Activated naive CD8-positive, alpha-beta T cell treated with anti-CD3 and anti-CD28 coated beads for 36 hours (primary cell): ENCODE data around the gene TULP4. TPM values are rescaled to one million over a fixed set of nuclear protein-coding genes. Genes with fewer than 3 reads are reported as not detected.

Source experiments
- DNase-seq: peaks from one replicate; pipeline ENCODE4 v3.0.0; 2021
- H3K27ac Mint-ChIP-seq: one replicate; pipeline ENCODE4 v1.8.0; 2022; ENCODE audit warnings: mild to moderate bottlenecking, moderate library complexity, mixed read lengths
- H3K27me3 Mint-ChIP-seq: one replicate; pipeline ENCODE4 v1.8.0; 2022; ENCODE audit warnings: mild to moderate bottlenecking, mixed read lengths
- H3K36me3 Mint-ChIP-seq: one replicate; pipeline ENCODE4 v1.8.0; 2021; ENCODE audit warnings: mild to moderate bottlenecking, mixed read lengths
- H3K4me1 Mint-ChIP-seq: one replicate; pipeline ENCODE4 v1.8.0; 2021; ENCODE audit warnings: mixed read lengths
- H3K4me3 Mint-ChIP-seq: one replicate; pipeline ENCODE4 v1.8.0; 2022; ENCODE audit warnings: mild to moderate bottlenecking, moderate library complexity, mixed read lengths
- H3K9me3 Mint-ChIP-seq: one replicate; pipeline ENCODE4 v1.8.0; 2022; ENCODE audit warnings: mixed read lengths
- total RNA-seq, 2 experiments: library from RNA; stranded (reverse); gene quantifications; one replicate each; pipeline ENCODE4 v1.2.3, GENCODE V29; 2021

The TULP4 gene
- total RNA-seq, 2 experiments from 2014 or later, result 17.0 TPM

DNA sequence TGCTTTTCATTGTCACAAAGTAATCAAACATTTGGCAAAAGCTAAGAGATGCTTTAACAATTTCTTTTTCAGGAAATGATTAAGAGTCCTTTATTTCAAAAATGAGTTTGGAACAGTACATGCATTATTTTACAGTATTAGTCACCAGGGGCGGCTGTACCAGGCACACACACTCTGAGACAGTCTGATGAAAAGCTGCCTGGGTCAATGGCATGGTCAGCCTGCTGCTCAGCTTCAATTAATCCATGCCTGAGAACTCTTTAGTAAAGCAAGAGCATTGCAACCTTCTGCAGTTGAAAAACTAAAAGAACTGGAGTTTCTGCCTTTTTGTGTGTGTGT, 105.5 kb downstream of the TULP4 start:
- Mint-ChIP-seq H3K27me3 (no peaks in the 10 kb centered on the region), H3K4me3 (no peak overlapping the region), H3K36me3 (peaks cover 28% of the 10 kb centered on the region), H3K27ac (no peak overlapping the region), H3K9me3 (peaks cover 4% of the 10 kb centered on the region), H3K4me1 (no peaks in the 10 kb centered on the region)
- no peak for DNase-seq

DNA sequence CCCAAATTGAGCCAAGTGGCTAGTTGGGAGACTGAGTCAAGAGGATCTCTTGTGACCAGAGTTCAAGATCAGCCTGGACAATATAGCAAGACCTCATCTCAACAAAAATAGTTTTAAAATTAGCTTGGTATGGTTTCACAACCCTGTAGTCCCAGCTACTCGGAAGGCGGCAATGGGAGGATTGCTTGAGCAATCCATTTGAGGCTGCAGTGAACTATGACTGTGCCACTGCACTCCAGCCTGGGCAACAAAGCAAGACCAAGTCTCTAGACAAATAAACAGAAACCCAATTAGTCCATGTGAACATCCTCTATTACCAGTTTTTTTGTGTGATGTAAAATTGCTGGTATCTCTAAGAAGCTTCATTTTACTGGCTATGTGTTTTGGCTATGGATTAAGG, 106.2 kb downstream of the TULP4 start:
- DNase-seq, result no peak
- H3K9me3 Mint-ChIP-seq, result peaks cover 4% of the 10 kb centered on the region
- no peak overlapping the region for H3K27ac Mint-ChIP-seq
- H3K4me1 Mint-ChIP-seq, result no peaks in the 10 kb centered on the region
- no peak overlapping the region for H3K4me3 Mint-ChIP-seq
- H3K36me3 Mint-ChIP-seq, result peaks cover 28% of the 10 kb centered on the region
- no peaks in the 10 kb centered on the region for H3K27me3 Mint-ChIP-seq

DNA sequence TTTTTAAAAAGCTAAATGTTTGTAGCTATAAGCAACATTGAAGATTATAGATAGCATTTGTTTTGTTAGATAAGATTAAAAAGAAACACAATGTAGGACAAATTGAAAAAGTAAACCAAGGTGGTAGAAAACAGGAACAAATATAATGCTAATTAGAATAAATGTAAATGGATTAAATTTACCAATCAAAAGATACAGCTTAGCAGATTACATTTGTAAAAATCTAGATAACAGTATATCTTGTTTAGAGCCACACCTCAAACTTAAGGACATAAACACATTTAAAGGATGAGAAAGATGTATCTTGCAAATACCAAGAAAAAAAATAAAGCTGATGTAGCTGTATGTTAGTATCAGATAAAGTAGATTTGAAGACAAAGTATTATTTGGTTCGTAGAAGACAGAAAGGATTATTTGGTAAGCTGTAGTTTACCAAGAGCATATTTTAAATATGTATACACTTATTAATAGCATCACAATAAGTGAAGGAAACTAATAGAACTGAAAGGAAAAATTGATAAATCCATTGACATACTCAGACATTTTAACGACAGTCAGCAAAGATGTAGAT, 107.2 kb downstream of the TULP4 start:
- Mint-ChIP-seq H3K36me3 (peaks cover 28% of the 10 kb centered on the region), H3K9me3 (peaks cover 4% of the 10 kb centered on the region), H3K4me3 (no peak overlapping the region), H3K4me1 (no peaks in the 10 kb centered on the region), H3K27ac (no peak overlapping the region), H3K27me3 (no peaks in the 10 kb centered on the region)
- no peak for DNase-seq

DNA sequence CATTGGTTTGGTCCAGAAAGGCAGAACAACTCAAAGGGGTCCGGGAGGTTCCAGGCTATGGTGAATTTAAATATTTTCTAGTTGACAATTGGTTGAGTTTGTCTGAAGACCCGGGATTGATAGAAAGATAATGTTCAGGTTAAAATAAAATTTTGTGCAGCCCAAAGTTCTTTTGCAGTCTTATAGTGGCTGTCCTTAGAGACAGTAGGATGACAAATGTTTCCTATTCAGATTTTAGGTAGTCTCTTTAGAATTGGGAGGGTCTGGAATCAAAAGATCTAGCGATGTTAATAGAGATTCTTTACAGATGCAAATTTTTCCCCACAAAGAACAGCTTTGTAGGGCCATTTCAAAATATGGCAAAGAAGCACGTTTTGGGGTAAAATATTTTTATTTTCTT, 109.1 kb downstream of the TULP4 start:
- Mint-ChIP-seq H3K4me1 (no peaks in the 10 kb centered on the region), H3K4me3 (no peak overlapping the region), H3K36me3 (peaks cover 29% of the 10 kb centered on the region), H3K27ac (no peak overlapping the region), H3K27me3 (no peaks in the 10 kb centered on the region), H3K9me3 (peaks cover 4% of the 10 kb centered on the region)
- DNase-seq, result no peak

DNA sequence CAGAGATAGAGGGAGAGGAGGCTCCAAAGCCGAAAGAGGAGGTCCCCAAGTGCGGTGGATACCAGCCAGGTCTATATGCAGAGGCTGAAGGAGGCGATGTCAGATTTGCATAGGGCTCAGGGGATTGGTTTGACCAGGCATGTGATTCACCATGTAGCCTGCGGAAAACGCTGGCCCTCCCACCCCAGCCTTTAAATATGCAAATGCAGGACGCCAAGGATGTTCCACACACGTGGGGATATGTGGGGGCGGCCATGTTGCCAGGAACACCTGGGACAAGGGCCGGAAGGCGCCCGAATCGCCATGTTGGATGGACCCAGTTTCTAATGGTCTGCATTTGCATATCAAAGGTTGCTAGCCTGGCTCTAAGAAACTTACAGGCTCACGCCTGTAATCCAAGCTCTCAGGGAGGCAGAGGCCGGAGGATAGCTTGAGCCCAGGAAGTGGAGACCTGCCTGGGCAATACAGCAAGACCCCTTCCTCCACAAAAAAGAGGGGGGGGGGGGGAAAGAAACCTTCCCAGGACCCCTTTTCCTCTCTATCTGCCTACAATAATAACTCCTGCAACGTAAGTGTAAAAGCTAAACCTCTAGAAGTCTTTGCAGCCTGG, 110.5 kb downstream of the TULP4 start:
- no peak overlapping the region for H3K27ac Mint-ChIP-seq
- peaks cover 19% of the 10 kb centered on the region for H3K36me3 Mint-ChIP-seq
- no peaks in the 10 kb centered on the region for H3K4me1 Mint-ChIP-seq
- no peak overlapping the region for H3K4me3 Mint-ChIP-seq
- peaks cover 4% of the 10 kb centered on the region for H3K9me3 Mint-ChIP-seq
- H3K27me3 Mint-ChIP-seq, result no peaks in the 10 kb centered on the region
- no peak for DNase-seq

DNA sequence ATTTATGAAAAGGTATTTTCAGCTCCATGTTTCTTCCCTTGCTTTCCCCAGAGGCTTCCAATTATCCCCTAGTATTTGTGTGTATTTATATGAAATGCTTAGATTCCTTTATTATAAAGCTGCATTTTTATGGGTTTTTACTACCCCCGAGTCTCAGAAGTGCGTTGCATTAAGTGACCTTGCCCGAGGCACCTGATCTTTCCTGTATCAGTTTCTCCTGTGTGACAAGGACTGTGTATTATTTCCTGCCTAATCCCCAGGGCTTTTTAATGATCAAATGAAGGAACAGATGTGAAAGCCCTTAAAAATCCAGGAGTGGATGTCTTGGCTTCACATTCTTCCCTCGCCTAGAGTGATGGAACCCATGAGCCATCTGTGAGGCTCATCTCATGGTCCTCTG, 118.8 kb downstream of the TULP4 start:
- DNase-seq, result no peak
- no peak overlapping the region for H3K27ac Mint-ChIP-seq
- H3K4me1 Mint-ChIP-seq, result no peaks in the 10 kb centered on the region
- no peaks in the 10 kb centered on the region for H3K9me3 Mint-ChIP-seq
- H3K36me3 Mint-ChIP-seq, result peaks cover 9% of the 10 kb centered on the region
- H3K27me3 Mint-ChIP-seq, result no peaks in the 10 kb centered on the region
- H3K4me3 Mint-ChIP-seq, result no peak overlapping the region

DNA sequence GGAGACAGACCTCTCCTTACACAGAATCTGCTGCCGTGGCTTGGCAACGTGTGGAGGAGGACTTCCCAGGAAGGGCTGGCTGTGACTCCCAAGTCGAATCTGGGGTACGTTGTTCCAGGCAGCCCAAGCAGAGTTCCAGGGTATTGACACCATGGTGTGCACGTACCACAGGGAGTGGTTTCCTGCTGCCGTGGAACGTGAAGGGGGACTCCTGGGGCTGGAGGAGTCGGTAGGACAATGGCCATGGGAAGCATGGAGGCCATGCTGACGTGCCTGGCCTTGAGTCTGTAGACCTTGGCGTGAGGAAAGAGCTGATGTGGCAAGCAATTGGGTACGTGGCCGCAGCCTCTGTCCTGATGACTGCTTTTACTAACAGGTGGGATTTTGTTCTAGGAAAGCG, 119.3 kb downstream of the TULP4 start:
- Mint-ChIP-seq H3K4me1 (no peaks in the 10 kb centered on the region), H3K9me3 (no peaks in the 10 kb centered on the region), H3K36me3 (peaks cover 9% of the 10 kb centered on the region), H3K27me3 (no peaks in the 10 kb centered on the region), H3K27ac (no peak overlapping the region), H3K4me3 (no peak overlapping the region)
- no peak for DNase-seq

DNA sequence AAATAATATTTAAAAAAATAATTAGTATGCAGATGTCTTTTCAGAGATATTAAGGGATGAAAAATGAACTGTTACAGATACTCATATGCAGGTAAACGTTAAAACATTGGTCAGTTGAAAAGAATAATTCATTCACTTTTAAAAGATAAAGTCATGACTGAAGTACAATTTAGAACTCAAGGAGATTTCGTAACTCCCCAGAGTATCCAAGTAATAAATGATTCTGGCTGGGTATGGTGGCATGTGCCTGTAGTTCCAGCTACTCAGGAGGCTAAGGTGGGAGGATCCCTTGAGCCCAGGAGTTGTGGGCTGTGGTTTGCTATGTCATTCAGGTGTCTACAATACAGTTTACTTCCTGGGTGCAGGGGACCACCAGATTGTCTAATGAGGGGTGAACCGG, 125.3 kb downstream of the TULP4 start:
- H3K27me3 Mint-ChIP-seq, result no peaks in the 10 kb centered on the region
- H3K9me3 Mint-ChIP-seq, result no peaks in the 10 kb centered on the region
- H3K36me3 Mint-ChIP-seq, result peaks cover 5% of the 10 kb centered on the region
- no peak overlapping the region for H3K27ac Mint-ChIP-seq
- H3K4me3 Mint-ChIP-seq, result no peak overlapping the region
- H3K4me1 Mint-ChIP-seq, result peaks cover 3% of the 10 kb centered on the region
- no peak for DNase-seq

DNA sequence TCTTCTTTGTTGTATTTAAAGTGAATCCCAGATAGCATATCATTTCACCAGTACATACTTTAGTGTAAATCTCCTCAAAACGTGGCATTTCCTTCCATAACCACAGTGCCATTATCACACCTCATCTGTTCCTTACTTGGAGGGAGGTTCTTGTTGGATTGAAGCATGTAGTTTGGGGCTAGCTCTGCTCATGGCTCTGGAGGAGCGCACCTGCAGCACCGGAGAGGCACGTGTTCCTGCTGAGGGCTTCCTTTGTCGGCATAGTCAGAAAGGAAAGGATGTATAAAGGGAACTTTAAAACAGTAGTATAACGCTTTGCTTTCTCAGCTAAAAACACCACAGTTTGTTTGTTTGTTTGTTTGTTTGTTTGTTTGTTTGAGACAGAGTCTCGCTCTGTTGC, 126.0 kb downstream of the TULP4 start:
- H3K27ac Mint-ChIP-seq, result no peak overlapping the region
- H3K4me1 Mint-ChIP-seq, result peaks cover 3% of the 10 kb centered on the region
- no peak for DNase-seq
- H3K27me3 Mint-ChIP-seq, result no peaks in the 10 kb centered on the region
- no peak overlapping the region for H3K4me3 Mint-ChIP-seq
- peaks cover 9% of the 10 kb centered on the region for H3K36me3 Mint-ChIP-seq
- H3K9me3 Mint-ChIP-seq, result no peaks in the 10 kb centered on the region

DNA sequence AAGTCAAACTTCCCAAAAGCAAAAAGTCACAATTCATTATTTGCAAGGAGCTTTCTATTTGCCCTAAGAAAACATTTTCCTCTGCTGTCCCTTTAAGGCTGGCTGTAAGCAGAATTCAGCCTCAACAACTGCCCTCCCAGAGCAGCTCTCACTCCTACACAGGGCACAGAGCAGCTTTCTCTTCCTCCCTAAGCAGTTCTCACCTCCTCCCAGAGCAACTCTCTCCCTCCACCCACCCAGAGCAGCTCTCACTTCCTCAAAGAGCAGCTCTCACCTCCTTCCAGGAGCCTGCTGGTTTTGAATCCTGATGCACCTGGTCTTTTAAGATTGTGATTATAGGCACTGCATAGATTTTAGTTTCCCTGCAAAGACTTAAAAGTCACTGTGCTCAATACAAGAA, 127.0 kb downstream of the TULP4 start:
- Mint-ChIP-seq H3K27me3 (no peaks in the 10 kb centered on the region), H3K36me3 (peaks cover 11% of the 10 kb centered on the region), H3K27ac (no peak overlapping the region), H3K4me1 (peaks cover 3% of the 10 kb centered on the region), H3K9me3 (no peaks in the 10 kb centered on the region), H3K4me3 (no peak overlapping the region)
- DNase-seq, result no peak

DNA sequence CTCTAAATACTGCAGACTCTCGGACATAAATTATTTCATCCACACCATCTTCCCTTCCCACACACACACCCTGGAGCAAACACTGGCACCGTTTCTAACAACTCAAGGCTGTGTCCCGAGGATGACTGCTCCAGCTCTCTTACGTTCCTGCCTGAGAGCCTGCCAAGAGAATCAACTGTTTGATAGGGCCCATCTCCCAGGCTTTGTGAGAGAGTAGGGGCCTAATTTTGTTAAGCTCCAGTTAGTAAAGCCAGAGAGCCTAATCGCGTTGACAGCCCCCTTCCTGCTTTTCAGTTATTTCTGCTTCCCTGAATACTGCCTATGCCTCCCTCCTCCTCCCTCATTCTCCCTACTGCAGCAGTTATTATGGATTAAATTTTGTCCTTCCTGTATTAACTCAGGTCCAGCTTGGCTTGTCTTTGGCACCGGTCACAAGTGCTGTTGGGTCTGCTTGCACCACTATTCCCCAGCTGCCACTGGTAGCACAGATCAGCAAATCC, 129.5 kb downstream of the TULP4 start:
- Mint-ChIP-seq H3K9me3 (no peaks in the 10 kb centered on the region), H3K27me3 (no peaks in the 10 kb centered on the region), H3K27ac (no peak overlapping the region), H3K4me1 (peaks cover 3% of the 10 kb centered on the region), H3K36me3 (peaks cover 7% of the 10 kb centered on the region), H3K4me3 (no peak overlapping the region)
- DNase-seq, result no peak

DNA sequence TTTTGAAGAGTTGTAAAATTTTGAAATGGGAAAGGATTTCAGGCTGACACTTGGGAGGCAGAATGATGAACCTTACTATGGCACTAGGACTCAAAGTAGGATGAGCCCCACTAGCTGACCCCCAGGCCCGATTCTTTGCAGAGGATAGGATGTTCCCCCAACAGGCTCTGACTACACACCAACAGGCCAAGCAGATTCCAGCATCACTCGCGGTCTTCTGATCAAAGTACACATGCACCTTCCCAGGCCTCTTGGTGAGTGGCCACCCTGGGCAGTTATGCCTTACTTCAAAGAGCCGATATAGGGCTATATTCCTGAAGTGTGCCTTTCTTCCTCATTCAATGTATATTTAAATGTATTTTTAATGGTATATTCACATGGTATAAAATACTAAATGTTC, 130.0 kb downstream of the TULP4 start:
- peaks cover 3% of the 10 kb centered on the region for H3K4me1 Mint-ChIP-seq
- no peaks in the 10 kb centered on the region for H3K27me3 Mint-ChIP-seq
- H3K4me3 Mint-ChIP-seq, result no peak overlapping the region
- no peak overlapping the region for H3K27ac Mint-ChIP-seq
- H3K9me3 Mint-ChIP-seq, result no peaks in the 10 kb centered on the region
- H3K36me3 Mint-ChIP-seq, result peaks cover 7% of the 10 kb centered on the region
- DNase-seq, result no peak

DNA sequence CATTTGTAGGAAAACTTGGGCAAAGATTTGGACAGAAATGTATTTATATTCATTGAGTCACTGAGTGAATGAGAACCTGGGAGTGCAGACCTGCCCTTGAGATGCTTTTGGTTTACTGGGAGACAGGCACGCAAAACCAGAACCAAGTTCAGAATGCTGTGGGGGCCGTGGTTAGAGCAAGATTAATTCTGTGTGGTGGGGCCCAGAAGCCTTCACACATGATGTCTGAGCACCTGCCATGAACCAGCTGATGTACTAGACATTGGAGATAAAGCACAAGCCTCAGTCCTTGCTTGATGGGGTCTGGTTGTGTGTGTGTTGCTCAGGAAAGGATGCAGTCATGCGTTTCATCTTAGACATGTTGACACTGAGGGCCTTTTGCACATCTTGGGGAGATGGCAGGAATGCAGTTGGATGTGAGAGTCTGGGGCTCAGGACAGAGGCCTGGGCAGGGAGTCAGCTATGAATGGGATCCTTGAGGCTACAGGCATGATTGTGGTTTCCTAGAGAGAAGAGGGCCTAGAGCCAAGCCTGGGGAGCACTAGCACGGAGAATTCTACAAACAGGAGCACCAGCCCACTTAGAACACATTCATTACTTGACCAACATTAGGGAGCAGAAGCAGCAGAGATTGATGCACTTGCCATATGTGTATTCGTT, 133.3 kb downstream of the TULP4 start:
- H3K4me1 Mint-ChIP-seq, result no peaks in the 10 kb centered on the region
- H3K27me3 Mint-ChIP-seq, result no peaks in the 10 kb centered on the region
- H3K36me3 Mint-ChIP-seq, result peaks cover 7% of the 10 kb centered on the region
- DNase-seq, result no peak
- H3K27ac Mint-ChIP-seq, result no peak overlapping the region
- no peak overlapping the region for H3K4me3 Mint-ChIP-seq
- H3K9me3 Mint-ChIP-seq, result no peaks in the 10 kb centered on the region

DNA sequence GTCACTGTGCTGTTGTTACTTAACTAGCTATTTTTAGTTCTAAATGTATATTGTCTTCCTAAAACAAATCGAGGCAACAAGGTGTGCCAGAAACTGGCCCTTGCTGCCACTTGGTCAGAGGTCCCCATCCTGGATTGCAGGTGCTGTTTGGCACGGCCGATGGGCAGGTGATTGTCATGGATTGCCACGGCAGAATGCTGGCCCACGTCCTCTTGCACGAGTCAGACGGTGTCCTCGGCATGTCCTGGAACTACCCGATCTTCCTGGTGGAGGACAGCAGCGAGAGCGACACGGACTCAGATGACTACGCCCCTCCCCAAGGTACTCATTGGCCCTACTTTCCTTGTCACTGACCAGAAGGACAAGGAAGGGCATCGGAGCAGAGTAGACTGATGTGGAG, 136.6 kb downstream of the TULP4 start:
- no peak for DNase-seq
- no peak overlapping the region for H3K4me3 Mint-ChIP-seq
- no peak overlapping the region for H3K27ac Mint-ChIP-seq
- H3K9me3 Mint-ChIP-seq, result no peaks in the 10 kb centered on the region
- H3K27me3 Mint-ChIP-seq, result no peaks in the 10 kb centered on the region
- peaks cover 3% of the 10 kb centered on the region for H3K36me3 Mint-ChIP-seq
- no peaks in the 10 kb centered on the region for H3K4me1 Mint-ChIP-seq

DNA sequence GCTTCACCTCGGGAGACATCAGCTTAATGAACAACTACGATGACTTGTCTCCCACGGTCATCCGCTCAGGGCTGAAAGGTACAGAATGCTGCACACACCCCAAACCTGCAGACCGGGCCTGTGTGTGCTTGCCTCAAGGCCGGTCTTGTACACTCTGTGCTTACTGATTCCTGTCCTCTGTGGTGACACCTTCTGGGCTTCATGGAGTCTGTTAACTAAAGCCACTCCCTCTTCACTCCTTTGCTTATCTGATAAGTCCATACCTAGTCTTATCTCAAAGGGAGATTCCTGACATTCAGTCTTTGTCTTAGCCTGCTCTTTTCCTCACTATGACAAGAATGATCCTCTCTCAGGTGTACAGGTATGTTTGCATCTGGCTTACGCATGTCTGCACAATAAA, 139.9 kb downstream of the TULP4 start:
- Mint-ChIP-seq H3K9me3 (no peaks in the 10 kb centered on the region), H3K36me3 (no peaks in the 10 kb centered on the region), H3K4me3 (no peak overlapping the region)

DNA sequence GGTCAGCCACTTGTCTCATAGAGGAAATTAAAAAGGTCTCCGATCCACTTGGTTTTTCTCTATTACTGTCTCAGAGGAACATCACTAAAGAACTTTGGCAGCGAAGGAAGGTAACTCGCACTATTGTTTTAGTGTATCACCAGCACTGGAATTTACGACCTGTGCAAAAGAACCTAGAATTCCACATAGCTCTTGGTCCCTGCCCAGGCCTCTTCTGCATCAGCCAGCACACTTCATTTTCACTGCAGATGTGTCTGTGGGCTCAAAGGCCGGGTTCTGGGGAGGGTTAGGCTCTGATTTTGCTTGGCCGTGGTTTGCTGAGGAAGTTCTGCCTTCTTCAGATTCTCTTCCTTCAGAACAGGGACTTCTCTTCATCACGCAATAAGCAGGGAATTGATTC, 144.9 kb downstream of the TULP4 start:
- H3K9me3 Mint-ChIP-seq, result no peaks in the 10 kb centered on the region
- no peak overlapping the region for H3K4me3 Mint-ChIP-seq
- H3K4me1 Mint-ChIP-seq, result peaks cover 2% of the 10 kb centered on the region
- no peak overlapping the region for H3K27ac Mint-ChIP-seq
- no peaks in the 10 kb centered on the region for H3K27me3 Mint-ChIP-seq
- H3K36me3 Mint-ChIP-seq, result peaks cover 5% of the 10 kb centered on the region
- no peak for DNase-seq

More for the DNA sequence above, 139.9 kb downstream of the TULP4 start:
- H3K27me3 Mint-ChIP-seq, result no peaks in the 10 kb centered on the region
- no peaks in the 10 kb centered on the region for H3K4me1 Mint-ChIP-seq
- no peak for DNase-seq
- H3K27ac Mint-ChIP-seq, result no peak overlapping the region
